Stimulated activated CD4-positive, alpha-beta T cell treated with anti-CD3 and anti-CD28 coated beads, Interleukin-4, amount 100 ng/mL, for 24 hours (primary cell): ENCODE data around the gene UNC119B.

Source experiments
- DNase-seq: peaks from one replicate; pipeline ENCODE4 v3.0.0-alpha.2; 2020

Gene UNC119B

DNA sequence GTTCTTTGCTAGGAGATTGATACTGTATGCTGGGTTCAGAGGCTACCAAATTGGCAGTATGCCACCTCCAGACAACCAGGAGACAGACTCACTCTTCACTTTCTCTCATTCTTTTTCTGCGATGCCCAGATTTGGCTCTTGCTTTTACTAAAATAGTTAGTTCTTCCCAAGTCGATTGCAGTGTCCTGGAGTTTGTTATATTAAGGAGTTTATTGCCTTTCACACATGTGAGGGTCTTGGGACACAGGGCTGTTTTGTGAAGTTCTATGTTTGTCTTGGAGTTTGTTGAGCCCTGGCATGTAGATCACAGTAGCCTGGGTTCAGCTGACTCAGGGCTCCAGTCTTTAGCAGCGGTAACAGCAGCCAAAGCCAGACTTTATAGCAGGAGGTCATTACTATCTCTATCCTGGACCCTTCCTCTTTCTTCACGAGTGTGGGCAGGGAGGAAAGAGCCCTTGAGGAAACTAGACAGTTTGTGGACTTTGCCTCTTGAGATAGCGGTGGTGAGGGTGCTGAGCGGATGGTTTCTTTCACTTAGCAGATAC lies 21.7 kb upstream of the UNC119B start:
- no peak for DNase-seq

DNA sequence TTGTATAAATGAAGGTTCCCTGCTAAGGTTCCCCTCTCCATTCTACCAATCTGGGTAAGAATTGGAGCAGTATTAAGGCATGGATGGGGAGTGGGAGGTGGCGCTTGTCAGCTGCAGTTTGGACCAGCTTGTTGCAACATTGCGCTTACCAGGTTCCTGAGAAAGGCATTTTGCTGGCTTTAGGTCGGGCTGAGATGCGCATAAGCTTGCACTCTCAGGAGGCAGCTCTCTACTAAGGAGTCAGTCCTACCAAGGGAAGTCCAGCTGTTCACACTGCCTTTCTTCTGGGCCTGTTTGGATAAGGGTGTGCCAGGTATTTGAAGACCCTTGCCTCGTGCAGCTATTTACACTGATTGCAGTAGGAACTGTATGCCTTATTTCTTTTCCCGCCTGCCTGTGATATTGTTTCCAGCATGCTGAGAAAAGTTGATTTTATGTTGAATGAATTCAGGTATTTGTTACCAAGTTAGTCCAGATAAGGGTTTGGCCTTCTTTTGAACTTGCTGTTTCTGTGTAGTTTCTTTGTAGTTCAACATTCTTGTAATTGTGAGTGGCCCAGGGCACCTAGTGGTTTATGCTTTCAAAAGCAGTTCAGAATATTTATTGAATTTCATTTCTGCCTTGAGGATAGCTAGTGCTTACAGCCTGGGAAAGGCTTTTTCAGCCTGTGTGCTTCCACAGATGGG lies 20.7 kb upstream of the UNC119B start:
- DNase-seq = no peak

DNA sequence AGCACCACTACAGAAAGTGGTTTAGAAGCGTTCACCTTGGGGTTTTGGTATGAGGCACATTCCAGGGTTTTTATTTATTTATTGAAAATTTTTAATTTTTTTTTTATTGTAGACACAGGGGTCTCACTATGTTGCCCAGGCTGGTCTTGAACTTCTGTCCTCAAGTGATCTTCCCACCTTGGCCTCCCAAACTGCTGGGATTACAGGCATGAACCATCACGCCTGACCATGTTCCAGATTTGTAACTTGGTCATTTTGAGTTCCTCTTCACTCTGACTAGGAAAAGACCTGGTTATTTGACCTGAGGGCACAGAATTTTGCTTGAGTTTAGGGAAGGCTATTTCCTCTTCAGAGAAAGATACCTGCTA lies 20.2 kb upstream of the UNC119B start:
- no peak for DNase-seq

DNA sequence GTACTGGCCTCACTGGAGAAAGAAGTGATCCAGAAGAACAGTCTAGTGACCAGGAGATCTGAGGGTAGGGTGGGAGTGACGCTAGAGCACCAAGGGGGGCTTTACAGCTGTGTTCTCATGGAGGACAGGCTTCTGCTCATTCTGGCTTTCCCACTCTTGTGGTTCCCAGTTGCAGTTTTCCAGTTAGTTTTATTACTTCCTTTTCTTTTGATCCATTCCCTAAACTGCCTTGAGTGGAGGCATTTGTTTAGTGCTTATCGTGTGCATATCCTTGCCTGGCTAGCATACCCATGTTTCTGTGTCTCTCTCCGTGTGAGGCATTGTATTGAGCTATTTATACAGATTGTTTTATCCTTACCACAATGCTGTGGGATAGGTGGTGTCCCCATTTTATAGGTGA lies 19.3 kb upstream of the UNC119B start:
- no peak for DNase-seq

DNA sequence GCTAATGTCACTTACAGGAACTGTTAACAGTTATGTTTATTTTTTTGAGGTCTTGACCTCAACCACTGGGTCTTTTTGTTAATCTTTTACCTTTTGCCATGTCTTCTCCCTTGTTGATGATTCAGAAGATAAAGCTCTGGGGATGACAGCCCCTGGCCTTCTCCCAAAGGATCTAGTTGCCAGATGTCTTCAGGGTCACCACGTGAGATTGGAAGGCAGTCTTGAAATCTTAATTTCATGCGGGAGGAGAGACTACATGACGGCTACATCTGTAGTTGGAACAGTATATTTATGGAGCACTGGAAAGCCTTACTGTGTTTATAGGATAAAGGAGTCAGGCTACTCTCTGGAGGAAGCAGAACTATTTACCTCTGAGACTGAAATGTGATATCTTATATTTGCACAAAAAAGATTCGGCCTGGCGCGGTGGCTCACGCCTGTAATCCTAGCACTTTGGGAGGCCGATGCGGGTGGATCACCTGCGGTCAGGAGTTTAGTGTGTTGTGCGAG lies 17.7 kb upstream of the UNC119B start:
- no peak for DNase-seq

DNA sequence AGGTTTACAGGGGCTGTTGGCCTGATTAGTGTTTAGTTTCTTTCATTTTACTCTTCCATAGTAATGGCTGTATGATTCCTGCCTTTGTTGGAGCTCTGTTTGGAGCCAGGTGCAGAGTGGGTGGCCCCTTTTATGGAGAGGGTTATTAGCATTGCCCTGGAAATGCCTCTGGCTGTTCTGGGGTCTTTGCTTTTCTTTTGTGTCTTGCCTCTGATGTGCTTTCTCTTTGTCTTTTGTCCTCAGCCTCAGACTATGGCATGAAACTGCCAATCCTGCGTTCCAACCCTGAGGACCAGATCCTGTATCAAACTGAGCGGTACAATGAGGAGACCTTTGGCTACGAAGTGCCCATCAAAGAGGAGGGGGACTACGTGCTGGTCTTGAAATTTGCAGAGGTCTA lies 16.4 kb upstream of the UNC119B start:
- DNase-seq = no peak

DNA sequence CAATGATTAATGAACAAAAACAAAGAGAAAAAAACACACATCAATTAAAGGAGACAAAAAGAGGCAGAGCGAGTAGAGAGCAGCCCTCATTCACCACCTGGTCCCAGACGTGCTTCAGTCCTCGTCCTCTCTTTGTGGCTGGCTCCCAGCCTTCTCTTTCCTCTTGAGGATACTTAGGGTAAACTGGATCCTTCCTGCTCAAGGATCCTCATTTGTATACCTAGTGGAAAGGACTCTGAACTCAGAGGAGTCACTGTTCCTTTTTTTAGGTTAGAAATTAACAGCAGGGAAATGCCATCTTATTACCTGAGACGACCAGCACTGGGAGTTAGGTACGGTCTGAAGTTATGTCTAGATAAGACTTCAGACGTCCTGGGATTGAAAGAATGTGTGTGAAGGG lies 13.6 kb upstream of the UNC119B start:
- no peak for DNase-seq

DNA sequence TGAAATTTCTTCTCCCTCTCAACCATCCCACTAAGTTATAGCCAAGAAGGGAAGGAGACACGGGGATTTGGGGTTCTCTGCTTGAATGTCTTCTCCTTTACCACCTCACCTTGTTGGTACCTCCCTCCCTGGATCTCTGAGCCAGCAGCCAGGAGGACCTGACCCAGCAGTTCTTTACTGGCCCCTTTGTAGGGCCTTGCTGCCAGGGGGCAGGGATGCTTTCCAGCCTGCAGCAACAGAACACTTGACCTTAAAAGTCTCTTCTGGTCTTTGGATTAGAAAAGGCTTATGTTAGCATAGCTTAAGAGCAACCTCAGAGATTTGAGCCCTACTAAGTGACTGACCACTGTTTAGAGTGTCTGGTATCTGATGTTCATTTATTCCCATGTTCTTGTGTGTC lies 12.9 kb upstream of the UNC119B start:
- no peak for DNase-seq

DNA sequence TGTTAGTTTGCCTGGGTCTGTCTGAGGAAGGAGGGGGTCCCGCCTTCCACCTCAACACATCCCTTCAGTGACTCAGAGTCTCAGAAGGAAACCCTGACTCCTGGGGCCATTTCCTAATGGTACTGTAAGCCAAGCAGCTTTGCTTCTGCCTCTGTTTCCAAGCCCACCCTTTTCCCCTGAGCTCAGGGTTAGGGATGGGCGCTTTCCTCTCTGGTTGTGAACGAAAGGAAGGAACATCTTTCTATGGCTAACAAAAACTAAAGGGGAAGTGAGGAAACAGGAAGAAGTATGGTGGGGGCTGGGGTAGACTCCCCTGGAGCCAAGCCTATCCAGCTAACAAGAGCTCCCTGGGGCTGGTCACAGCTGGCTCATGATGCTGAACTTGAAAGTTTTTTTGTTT lies 11.6 kb upstream of the UNC119B start:
- DNase-seq = no peak

DNA sequence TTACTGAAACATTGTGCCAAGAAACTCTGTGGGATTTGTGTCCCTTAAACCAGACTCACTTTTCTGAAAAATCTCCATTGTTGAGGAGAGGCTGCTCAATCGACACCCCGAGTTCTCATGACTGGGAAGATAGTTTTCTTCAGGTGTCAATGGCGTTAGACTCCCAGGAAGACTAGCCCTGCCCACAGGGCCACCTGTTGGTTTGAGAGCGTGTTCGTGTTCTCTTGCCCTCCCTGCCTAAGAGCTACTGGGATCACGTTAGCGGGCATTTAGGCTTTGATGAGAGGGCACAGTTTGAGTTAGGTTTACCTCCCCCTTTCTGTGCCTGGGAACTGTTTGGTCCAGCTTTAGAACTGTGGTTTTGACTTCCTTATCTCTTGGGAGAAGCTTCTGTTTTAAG lies 10.7 kb upstream of the UNC119B start:
- no peak for DNase-seq

DNA sequence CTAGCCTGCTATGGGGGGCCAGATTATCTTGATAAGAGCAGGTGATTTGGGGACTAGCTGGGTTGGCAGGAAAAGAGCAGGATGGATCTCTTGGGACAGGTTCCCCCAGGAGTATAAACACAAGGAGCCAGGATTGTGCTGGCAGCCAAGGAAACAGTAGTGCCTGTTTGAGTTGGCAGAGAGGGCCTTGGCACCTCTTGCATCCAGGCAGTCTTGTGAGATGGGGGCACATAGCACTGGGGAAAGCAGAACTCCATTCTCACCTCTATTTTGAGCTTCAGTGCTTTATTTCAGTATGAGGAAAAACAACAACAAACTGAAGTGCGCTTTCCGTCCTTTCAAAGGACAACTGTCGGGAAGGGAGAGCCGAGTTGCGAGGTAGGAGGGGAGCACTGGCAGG lies 9.4 kb upstream of the UNC119B start:
- DNase-seq = no peak

DNA sequence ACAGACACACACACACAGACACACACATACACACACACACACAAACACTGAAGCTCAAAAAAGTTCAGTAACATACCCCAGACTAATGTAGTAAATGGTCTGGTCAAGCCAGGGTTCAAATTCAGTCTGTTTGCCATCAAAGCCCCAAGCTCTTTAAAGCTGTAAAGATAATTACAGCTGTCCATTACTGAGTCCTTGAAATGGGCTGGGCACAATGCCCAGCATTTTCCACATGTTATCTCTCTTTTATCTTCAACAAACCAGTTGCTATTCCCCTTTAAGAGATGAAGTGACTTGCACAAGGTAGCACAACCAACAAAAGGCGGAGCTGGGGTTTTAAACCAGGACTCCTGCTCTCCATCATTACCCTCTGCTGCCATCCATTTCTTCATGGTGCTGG lies 7.6 kb upstream of the UNC119B start:
- DNase-seq = no peak

DNA sequence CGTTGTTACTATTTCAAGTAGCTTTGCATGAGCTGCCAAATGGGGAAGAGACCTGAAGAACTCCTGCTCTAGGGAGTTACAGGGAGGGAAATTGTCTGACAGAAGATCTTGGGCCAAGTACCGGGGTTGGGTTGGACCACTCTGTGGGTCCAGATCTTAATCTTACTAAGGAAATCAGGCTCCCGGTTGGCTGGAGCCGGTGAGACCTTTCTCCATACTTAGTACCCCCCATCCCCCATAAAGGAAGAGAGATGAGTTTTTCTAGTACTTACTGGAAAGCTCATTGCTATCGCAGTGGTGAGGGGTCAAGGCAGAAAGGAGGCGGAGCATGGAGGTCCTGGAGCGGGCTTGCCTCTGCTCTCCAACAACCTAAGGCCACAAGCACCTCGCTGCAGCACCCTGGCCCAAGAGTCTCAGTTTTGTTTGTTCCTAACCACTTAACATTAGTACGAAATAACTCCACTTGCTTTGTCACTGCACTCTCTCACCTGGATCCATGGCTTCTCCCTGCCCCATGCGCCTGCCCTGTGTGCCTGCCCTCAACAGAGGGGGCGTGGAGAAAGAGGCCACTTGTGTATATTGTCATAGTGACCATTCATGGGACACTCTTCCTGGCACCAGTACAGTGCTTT lies 6.8 kb upstream of the UNC119B start:
- no peak for DNase-seq

DNA sequence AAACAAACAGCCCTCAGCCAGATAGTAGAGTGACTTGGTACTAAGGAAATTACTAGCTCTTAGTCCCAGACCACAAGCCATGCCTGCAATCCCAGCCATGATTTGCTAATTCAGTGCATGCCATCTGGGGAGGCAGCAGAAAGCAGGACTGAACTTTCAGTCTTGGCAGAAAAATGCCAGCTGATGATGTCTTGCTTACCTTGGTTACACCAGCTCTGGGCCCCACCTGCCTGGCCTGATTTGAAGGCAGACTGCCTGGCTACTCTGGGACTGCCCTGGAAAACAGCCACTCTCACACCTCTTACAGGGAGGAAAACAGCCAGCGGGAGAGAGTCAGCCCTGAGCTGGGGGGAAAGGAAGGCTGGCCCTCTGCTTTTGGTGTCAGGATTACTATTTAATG lies 4.6 kb upstream of the UNC119B start:
- no peak for DNase-seq

DNA sequence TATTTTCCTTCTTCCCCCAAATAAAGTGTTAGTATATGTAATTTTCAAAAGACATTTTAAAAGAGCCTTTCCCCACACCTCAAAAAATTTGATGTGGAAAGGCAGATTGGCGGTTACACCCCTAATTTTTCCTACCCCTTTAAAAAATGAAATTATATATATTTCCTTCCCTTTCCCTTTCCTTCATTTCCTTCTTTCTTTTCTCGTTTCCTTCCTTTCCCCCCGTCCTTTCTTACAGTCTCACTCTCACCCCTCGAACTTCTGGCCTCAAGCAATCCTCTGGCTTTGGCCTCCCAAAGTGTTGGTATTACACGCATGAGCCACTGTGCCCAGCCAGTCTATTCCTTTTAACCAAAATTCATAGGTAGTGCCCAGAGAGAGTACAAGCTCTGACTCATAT lies 4.2 kb upstream of the UNC119B start:
- DNase-seq = no peak

DNA sequence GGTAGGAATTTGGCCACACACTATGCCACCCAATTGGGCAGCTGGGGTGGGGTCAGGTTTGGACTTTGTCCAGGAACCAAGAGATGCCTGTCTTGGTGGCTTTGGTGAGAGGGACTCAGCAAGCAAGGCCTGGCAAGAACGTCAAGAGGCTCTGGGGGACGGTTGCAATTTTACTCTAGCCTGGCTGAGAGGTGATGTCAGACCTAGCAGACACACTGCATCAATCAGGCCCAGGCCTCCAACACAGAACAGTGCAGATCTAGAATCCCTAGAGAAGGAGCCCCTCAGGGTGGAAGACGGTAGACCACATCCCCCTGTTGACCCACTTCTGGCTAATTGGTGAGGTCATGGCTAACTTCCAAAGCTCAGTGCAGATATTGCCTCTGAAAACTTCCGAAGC lies 1.6 kb upstream of the UNC119B start:
- DNase-seq = no peak

DNA sequence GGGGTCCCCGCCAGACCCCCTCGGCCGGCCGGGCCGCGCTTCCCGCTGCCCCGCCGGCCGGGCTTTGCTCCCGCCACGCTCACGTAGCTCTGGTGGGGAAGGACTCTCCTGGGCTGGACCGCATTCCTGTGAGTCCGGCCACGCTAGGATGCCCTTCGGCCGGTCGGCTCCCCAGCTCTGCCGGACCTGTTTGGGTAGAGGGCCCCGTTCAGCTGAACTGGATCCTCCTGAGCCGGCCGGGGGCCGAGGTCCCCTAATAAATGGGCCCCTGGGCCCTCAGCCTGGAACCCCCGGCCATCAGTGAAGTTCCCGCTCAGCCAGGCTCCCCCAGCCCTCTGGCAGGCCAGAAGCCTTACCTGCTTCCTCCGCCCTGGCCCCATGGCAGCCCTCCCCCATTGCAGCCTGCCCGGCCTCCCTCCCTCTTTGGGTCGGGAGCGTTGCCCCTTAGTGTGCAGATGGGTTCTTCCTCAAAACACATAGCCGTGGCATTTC lies 593 bp downstream of the UNC119B start:
- peak; percentile 22 for DNase-seq

DNA sequence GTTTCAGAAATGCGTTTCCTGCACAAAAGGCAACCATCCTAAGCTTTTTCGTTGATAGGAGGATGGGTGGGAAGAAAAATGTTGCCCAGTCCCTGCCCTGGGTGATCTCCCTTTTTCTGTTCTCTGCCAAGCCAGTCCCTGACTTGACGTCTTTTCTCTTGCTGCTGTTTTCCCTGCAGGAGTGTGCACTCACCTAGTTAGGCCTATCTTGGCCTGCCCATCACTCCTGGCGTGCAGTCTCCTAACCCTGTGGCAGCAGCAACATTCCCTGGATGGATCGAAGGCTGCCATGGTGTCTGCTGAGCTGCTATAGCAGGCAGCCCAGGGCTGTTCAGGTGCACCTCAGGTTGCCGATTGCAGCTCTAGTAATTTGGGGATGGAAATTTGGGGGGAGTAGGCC lies 1.2 kb downstream of the UNC119B start:
- no peak for DNase-seq

DNA sequence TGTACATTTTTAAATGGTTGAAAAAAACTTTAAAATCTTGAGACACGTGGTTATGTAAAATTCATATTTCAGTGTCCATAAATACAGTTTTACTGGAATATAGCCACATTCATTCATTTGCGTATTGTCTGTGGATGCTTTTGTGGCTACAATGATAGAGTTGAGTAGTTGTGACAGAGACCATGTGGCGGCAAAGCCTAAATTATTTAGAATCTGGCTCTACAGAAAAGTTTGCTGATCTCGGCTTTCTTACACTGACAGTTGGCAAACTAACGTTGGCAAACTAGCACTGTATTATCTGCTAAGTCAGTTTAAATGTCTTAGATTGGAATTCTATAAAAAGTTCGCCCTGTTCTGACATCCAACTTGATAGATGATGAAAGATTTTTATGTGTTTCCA lies 2.4 kb downstream of the UNC119B start:
- no peak for DNase-seq

DNA sequence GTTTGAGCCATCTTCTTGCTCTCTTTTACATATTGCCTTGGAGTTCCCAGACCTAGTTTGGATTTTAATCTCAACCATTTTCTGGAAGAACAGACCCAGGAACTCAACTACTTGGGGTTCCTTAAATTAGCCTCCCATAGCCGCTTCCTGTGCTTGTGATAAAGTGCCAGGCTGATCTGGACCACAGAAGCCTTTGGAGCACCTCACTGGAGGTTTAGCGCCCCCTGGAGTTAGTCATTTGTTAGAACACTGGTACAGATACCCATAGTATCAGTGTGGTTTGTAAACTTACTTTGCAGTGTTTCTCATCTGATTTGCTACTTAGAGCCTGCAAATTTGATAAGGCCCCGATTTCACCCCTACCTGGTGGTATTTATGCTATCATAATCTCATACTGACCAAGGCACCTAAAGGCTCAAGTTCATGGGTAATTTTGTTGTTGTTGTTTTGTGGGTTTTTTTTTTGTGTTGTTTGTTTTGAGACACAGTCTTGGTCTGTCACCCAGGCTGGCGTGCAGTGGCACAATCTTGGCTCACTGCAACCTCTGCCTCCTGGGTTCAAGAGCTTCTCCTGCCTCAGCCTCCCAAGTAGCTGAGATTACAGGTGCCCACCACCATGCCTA lies 3.7 kb downstream of the UNC119B start:
- peak; percentile 84 for DNase-seq

DNA sequence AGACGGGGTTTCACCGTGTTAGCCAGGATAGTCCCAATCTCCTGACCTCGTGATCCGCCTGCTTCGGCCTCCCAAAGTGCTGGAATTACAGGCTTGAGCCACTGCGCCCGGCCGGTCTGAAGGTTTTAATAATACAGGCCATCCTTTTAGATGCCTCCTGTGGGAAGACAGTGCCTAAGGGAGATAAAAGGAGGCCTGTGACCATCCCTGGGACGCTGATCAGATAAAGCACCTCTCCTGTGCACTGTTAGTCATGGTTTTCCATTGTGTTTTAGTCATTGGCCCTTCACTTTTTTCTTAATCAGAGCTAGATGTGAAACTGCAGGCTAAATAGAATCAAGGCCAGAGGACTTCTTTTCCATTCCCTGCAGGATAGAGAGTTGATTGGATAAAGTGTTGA lies 7.8 kb downstream of the UNC119B start:
- DNase-seq = no peak

DNA sequence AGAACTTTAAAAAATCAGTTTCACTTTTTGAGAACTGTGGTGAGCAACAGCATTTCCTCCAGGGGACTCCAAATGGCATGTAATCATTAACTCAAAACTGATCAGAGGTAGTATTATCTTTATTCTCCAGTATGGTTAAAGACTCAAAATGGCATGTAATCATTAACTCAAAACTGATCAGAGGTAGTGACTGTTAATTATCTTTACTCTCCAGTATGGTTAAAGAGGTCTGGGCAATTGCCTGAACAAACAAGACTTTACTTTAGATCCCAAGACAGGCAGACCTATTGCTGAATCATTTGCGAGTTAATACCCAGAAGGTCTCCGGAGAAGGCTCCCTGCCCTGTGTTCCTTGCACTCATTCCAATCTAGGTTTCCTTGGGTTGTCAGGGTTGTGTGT lies 8.8 kb downstream of the UNC119B start:
- DNase-seq = no peak

DNA sequence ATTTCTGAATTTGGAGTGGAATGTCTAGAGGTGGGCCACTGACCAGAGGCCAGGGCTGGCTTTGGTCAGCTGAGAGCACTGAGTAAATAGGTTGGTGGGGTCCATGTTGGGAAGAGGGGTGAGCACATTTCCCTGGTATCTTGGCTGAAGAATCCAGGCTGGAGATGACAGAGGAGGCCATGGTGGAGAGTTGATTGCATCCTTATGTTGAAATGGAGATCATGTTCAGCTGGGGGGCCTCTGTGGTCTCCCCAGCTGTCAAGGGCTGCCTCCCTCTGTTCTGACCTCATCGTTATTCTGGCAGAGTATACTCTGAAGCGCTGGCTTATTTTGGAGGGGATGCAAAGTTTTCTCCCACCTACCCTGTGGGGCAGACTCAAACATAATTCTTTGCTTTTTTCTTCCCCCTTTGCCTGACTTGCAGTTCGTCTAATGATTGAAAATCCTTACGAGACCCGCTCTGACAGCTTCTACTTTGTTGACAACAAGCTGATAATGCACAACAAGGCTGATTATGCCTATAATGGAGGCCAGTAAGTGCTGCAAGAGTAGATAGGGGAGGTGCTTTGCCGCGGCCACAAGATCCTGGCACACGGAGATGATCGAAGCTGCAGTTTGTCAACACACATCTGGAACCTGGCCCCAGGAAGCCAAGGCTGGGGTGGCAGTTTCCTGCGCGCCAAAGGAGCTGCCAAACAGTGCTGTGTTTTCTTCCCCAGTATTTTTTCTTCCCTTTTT lies 9.4 kb downstream of the UNC119B start:
- DNase-seq = no peak
